Measurements from ENCODE around the gene GNRHR. TPM values are rescaled to one million over a fixed set of nuclear protein-coding genes. Genes with fewer than 3 reads are reported as not detected.
A peak's percentile ranks its signal among the peaks of the same experiment; 100 is the strongest.

GNRHR gene
- total RNA-seq, 1 donor from 2014 or later: not detected

DNA sequence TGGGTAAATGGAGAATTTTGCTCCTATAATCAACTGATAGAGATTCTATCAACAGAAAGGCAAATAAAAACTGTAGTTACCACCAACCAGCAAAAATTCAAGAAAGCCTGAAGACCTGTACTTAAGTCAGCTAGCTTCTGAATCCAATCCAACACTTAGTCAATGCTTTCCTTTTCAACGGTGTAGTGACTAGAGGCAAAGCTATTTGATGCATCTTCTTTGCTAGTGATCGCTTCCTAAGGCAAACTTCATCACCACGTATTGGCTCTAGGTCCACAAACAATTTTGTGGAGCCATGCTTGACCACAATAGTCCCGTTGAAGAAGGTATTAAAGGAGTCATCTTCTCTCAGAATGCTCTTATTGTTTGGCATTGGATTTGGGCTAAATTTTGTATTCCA is 28.2 kb downstream of the GNRHR start:
- Mint-ChIP-seq H3K4me1 (no peaks in the 10 kb centered on the region), H3K36me3 (ENCODE audit: low read depth) (peaks cover 31% of the 10 kb centered on the region), H3K9me3 (peaks cover 9% of the 10 kb centered on the region), H3K27ac (ENCODE audit: unreplicated experiment) (no peak overlapping the region), H3K4me3 (no peak overlapping the region), H3K27me3 (ENCODE audit: low read depth) (no peaks in the 10 kb centered on the region)
- no peak for DNase-seq (ENCODE audit: low read depth, low spot score)
- TF ChIP-seq, protein P1, sequence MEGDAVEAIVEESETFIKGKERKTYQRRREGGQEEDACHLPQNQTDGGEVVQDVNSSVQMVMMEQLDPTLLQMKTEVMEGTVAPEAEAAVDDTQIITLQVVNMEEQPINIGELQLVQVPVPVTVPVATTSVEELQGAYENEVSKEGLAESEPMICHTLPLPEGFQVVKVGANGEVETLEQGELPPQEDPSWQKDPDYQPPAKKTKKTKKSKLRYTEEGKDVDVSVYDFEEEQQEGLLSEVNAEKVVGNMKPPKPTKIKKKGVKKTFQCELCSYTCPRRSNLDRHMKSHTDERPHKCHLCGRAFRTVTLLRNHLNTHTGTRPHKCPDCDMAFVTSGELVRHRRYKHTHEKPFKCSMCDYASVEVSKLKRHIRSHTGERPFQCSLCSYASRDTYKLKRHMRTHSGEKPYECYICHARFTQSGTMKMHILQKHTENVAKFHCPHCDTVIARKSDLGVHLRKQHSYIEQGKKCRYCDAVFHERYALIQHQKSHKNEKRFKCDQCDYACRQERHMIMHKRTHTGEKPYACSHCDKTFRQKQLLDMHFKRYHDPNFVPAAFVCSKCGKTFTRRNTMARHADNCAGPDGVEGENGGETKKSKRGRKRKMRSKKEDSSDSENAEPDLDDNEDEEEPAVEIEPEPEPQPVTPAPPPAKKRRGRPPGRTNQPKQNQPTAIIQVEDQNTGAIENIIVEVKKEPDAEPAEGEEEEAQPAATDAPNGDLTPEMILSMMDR (conservative IDR thresholded peaks at IDR 0.05): no peak

DNA sequence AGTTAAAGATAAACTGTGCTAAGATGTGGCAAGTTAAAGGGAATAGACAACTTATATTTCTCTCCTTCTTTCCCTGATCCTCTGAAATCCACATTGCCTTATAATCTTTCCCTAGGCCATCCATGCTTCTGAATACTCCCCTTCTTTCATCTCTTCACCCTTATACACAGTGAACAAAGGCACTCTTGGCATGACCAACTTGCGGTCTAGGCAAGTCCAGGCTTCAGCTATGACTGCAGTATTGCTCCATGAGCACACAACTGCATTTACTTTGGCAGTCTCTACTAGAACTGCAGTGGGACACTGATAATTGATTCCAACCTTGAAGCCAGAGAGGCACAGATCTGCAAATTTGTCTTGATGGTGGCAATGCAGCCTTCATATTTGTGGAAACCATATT is 29.1 kb downstream of the GNRHR start:
- Mint-ChIP-seq H3K27me3 (ENCODE audit: low read depth) (no peaks in the 10 kb centered on the region), H3K4me3 (no peak overlapping the region), H3K9me3 (peaks cover 9% of the 10 kb centered on the region), H3K4me1 (no peaks in the 10 kb centered on the region), H3K36me3 (ENCODE audit: low read depth) (peaks cover 31% of the 10 kb centered on the region), H3K27ac (ENCODE audit: unreplicated experiment) (no peak overlapping the region)
- no peak for DNase-seq (ENCODE audit: low read depth, low spot score)
- TF ChIP-seq, protein P1 (conservative IDR thresholded peaks at IDR 0.05): no peak

DNA sequence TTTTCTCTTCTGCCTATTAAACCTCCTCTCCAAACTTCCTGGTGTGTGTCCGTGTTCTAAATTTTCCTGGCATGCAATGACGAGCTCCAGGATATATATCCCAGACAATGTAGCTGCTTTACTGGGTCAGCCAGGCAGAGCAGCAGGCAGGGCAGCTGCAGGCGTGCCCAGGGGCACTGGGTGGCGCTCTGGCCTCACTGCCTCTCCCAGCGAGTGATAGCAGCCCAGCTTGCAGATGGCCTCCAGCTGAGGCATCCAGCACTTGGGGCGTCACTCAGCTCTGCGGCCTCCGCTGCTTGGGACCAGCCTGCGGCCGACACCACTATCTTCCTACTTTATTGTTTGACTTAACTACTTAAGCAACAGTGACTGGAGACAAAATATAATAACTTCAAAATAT is 30.2 kb downstream of the GNRHR start:
- no peak for DNase-seq (ENCODE audit: low read depth, low spot score)
- H3K27ac Mint-ChIP-seq (ENCODE audit: unreplicated experiment): no peak overlapping the region
- no peaks in the 10 kb centered on the region for H3K27me3 Mint-ChIP-seq (ENCODE audit: low read depth)
- TF ChIP-seq, protein P1 (conservative IDR thresholded peaks at IDR 0.05): no peak
- H3K4me3 Mint-ChIP-seq: no peak overlapping the region
- H3K36me3 Mint-ChIP-seq (ENCODE audit: low read depth): peaks cover 26% of the 10 kb centered on the region
- H3K9me3 Mint-ChIP-seq: peaks cover 9% of the 10 kb centered on the region
- H3K4me1 Mint-ChIP-seq: no peaks in the 10 kb centered on the region

DNA sequence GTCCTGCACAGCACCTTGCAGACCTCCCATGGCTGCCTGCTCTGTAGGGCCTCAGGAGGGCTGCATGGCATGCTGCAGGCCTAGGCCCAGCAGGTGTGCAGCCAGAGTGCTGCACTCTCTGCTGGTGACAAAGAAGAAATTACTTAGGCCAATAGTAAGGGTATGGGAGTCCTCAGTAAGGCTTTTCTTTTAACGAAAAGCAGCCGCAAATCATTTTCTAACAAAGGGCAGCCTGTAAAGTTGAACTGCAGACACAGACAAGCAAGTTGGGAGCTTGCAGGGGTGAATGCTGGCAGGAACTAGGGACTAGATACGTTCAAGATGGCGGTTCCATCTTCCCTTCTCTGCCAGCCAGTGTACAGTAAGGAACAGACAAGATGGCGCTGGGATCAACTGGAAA is 30.8 kb downstream of the GNRHR start:
- TF ChIP-seq, protein P1 (conservative IDR thresholded peaks at IDR 0.05): no peak
- H3K4me1 Mint-ChIP-seq: no peaks in the 10 kb centered on the region
- H3K9me3 Mint-ChIP-seq: peaks cover 9% of the 10 kb centered on the region
- H3K27me3 Mint-ChIP-seq (ENCODE audit: low read depth): no peaks in the 10 kb centered on the region
- H3K27ac Mint-ChIP-seq (ENCODE audit: unreplicated experiment): no peak overlapping the region
- H3K4me3 Mint-ChIP-seq: no peak overlapping the region
- no peak for DNase-seq (ENCODE audit: low read depth, low spot score)
- H3K36me3 Mint-ChIP-seq (ENCODE audit: low read depth): peaks cover 21% of the 10 kb centered on the region

DNA sequence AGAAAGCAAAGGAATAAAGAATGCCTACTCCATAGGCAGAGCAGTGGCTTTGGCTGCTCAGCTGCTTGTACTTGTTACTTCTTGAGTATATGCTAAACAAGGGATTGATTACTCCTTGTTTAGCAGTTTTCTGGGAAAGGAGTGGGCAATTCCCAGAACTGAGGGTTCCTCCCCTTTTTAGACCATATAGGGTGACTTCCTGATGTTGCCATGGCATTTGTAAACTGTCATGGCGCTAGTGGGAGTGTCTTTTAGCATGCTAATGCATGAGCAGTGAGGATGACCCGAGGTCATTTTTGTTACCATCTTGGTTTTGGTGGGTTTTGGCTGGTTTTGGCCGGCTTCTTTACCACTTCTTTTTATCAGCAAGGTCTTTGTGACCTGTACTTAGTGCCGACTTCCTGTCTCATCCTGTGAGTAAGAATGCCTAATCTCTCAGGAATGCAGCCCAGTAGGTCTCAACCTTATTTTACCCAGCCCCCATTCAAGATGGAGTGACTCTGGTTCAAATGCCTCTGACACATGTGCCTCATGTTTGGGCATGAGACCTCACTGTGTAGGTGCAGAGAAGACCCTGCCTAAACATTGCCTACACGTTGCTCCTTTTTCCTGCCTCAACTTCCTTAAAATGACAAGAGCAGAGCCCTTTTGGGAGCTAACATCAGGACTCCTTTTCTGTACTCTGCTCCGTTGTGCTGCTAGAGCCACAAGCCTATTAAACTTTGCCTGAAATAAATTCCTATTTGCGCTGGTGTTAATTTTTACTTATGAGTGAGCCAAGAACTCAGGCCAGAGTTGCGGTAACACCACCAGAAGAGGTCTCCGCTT is 32.2 kb downstream of the GNRHR start:
- H3K27me3 Mint-ChIP-seq (ENCODE audit: low read depth): no peaks in the 10 kb centered on the region

More for the DNA sequence above, 32.2 kb downstream of the GNRHR start:
- H3K27ac Mint-ChIP-seq (ENCODE audit: unreplicated experiment): peak overlapping the region; percentile 43
- TF ChIP-seq, protein P1 (conservative IDR thresholded peaks at IDR 0.05): no peak
- H3K4me3 Mint-ChIP-seq: no peak overlapping the region
- DNase-seq (ENCODE audit: low read depth, low spot score): no peak
- no peaks in the 10 kb centered on the region for H3K4me1 Mint-ChIP-seq
- peaks cover 3% of the 10 kb centered on the region for H3K9me3 Mint-ChIP-seq
- peaks cover 15% of the 10 kb centered on the region for H3K36me3 Mint-ChIP-seq (ENCODE audit: low read depth)

Data from neural crest cell (in vitro differentiated cells).